ENCODE results near the gene KRT14. TPM values are rescaled to one million over a fixed set of nuclear protein-coding genes. Genes with fewer than 3 reads are reported as not detected.
"Not testable (repeated sequence)": the region's sequence is repeated elsewhere in the genome, so short reads cannot be mapped to it uniquely, and the experiment has no call there.

KRT14 gene
- not detected for total RNA-seq

- H3K36me3 Mint-ChIP-seq (ENCODE audit: low read depth) = no peaks in the 10 kb centered on the region
- H3K4me1 Mint-ChIP-seq = no peaks in the 10 kb centered on the region
- H3K9me3 Mint-ChIP-seq = no peaks in the 10 kb centered on the region
- H3K4me3 Mint-ChIP-seq = no peak within 1 kb of the TSS
- H3K27ac Mint-ChIP-seq = no peak within 1 kb of the TSS
- H3K27me3 Mint-ChIP-seq = peaks cover 14% of the 10 kb centered on the region
- no peak for ATAC-seq (replicated peaks)
These were observed at the start of gene KRT14 for GRCh38 chr17:41586863-41587495. KRT14 (minus strand) TSS chr17:41586895; CDS start chr17:41586834, 61 bp downstream.

GRCh38 chr17:41635121-41636097, 48.7 kb upstream of the KRT14 start:
- Mint-ChIP-seq H3K36me3 (ENCODE audit: low read depth) (no peaks in the 10 kb centered on the region), H3K4me3 (no peak overlapping the region), H3K27ac (no peak overlapping the region), H3K4me1 (no peaks in the 10 kb centered on the region), H3K9me3 (no peaks in the 10 kb centered on the region), H3K27me3 (no peaks in the 10 kb centered on the region)
- ATAC-seq (replicated peaks) = no peak

DNA sequence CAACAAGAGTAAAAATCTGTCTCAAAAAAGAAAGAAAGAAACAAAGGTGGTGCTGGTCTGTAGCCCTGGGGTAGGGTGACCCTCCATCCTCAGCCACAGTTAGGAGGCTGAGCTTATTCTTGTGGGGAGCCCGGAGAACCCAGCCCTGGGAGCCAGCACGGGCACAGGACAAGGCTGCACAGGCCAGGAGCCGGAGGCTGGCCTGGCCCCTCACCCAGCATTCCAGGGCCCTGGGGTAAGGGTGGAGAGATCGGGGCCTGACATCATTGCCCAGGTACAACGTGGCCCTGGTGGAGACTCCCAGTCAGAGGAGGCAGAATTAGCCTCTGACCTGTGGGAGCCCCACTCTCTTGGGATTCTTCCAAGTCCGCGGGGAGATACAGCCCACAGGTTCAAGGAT, 47.9 kb upstream of the KRT14 start:
- no peaks in the 10 kb centered on the region for H3K27me3 Mint-ChIP-seq
- H3K27ac Mint-ChIP-seq = no peak overlapping the region
- H3K4me3 Mint-ChIP-seq = no peak overlapping the region
- no peak for ATAC-seq (replicated peaks)
- no peaks in the 10 kb centered on the region for H3K4me1 Mint-ChIP-seq
- no peaks in the 10 kb centered on the region for H3K36me3 Mint-ChIP-seq (ENCODE audit: low read depth)
- no peaks in the 10 kb centered on the region for H3K9me3 Mint-ChIP-seq

DNA sequence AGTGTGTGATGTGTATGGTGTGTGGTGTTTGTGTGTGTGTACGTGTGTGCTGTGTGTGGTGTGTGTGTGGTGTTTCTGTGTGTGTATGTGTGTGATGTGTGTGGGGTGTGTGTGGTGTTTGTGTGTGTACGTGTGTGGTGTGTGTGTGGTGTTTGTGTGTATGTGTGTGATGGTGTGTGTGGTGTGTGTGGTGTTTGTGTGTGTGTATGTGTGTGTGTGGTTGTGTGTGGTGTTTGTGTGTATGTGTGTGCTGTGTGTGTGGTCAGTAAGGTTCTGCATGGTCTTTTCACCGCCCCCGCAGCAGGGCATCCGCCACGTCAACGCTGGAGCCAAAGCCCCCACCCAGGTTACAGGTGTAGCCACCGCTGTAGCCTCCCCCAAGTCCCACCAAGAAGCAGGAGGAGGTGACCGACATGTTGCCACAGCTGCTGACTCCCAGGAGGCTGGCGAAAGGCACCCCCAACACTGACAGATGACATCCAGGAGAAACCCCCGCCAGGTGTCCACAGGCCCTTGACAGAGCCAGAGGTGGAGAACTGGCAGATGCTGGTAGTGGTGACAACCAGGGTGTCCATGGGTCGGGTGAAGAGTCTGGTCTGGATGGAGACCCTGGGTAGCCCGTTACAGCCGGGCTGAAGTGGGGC, 47.0 kb upstream of the KRT14 start:
- no peak overlapping the region for H3K27ac Mint-ChIP-seq
- no peaks in the 10 kb centered on the region for H3K27me3 Mint-ChIP-seq
- no peak for ATAC-seq (replicated peaks)
- no peak overlapping the region for H3K4me3 Mint-ChIP-seq
- H3K4me1 Mint-ChIP-seq = no peaks in the 10 kb centered on the region
- H3K9me3 Mint-ChIP-seq = no peaks in the 10 kb centered on the region
- no peaks in the 10 kb centered on the region for H3K36me3 Mint-ChIP-seq (ENCODE audit: low read depth)

DNA sequence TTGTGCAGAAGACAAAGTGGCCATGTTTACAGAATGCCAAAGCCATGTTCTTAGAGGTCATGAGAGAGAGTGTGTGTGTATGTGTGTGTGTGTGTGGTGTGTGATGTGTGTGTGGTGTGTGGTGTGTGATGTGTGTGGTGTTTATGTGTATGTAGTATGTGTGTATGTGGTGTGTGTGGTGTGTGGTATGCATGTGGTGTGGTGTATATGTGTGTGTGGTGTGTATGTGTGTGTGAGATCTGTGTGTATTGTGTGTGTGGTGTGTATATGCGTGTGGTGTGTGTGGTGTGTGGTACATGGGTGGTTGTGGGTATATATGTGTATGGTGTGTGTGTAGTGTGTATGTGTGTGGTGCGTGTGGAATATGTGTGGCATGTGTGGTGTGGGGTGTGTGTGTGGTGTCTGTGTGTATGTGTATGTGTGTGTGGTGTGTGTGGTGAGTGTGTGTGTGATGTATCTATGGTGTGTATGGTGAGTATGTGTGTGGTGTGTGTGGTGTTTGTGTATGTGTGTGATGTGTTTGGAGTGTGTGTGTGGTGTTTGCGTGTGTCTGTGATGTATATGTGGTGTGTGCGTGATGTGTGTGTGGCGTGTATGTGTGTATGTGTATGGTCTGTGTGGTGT, 45.9 kb upstream of the KRT14 start:
- ATAC-seq (replicated peaks) = no peak
- no peaks in the 10 kb centered on the region for H3K9me3 Mint-ChIP-seq
- no peak overlapping the region for H3K27ac Mint-ChIP-seq
- no peaks in the 10 kb centered on the region for H3K4me1 Mint-ChIP-seq
- no peaks in the 10 kb centered on the region for H3K36me3 Mint-ChIP-seq (ENCODE audit: low read depth)
- H3K4me3 Mint-ChIP-seq = no peak overlapping the region
- no peaks in the 10 kb centered on the region for H3K27me3 Mint-ChIP-seq

DNA sequence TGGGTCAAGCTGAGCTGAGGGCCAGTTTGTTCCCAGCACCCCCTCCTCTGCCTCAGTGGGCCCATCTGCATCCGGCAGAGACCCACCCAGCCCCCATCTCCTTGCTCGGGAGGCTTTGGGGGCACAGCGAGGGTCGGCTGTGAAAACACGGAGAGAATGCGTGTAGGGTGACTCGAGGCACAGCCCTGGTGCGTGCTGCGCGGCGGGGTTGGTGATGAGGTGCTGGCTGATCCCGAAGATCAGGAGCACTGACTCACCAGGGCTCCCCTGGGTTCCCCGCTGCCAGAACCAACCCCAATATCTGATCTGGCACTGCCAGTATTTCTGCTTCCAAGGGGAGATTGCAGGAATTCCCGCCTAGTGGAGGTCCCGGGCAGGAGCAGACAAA, 45.2 kb upstream of the KRT14 start:
- ATAC-seq (replicated peaks) = no peak
- Mint-ChIP-seq H3K36me3 (ENCODE audit: low read depth) (no peaks in the 10 kb centered on the region), H3K4me1 (no peaks in the 10 kb centered on the region), H3K9me3 (no peaks in the 10 kb centered on the region), H3K27ac (no peak overlapping the region), H3K4me3 (no peak overlapping the region), H3K27me3 (peaks cover 6% of the 10 kb centered on the region)

DNA sequence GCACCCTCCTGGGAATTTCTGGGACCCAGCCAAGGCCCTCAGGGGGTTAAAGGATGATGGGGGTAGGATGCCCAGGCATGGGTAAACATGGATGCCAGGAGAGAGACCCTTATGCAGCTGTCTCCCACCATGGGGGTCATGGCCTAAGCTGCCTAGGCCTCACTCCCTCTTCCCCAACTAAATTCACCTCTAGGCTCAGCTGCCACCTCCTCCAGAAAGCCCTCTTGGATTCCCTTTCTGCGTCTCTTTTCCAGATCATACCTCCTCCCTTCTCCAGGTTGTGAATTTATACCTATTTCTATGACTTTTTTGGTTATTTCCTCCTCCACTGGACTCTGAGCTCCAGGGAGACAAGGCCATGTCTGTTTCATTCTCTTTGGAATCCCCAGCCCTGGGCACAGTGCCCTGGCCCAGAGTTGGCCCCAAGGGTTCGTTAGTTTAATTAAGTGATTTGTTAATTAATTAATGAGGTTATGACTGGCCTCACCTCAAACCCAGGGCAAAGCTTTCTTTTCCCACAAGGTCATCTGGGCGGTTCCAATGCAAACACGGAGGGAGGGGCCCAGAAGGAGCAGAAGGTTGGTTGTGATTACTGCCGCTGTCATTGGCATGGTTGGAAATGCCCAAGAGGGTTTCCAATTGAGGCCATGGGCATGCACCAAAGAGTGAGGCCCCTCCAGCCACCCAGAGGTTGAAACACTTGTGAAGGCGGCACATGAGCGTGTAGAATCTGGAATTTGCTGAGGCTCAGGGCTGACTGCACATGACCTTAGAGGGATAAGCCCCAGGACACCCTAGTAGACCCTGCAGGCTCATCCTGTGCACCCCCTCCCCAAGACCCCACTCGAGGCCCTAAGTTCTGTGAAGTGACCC, 44.6 kb upstream of the KRT14 start:
- Mint-ChIP-seq H3K27me3 (peaks cover 7% of the 10 kb centered on the region), H3K4me1 (no peaks in the 10 kb centered on the region), H3K4me3 (no peak overlapping the region), H3K36me3 (ENCODE audit: low read depth) (no peaks in the 10 kb centered on the region), H3K27ac (no peak overlapping the region), H3K9me3 (no peaks in the 10 kb centered on the region)
- ATAC-seq (replicated peaks) = no peak

GRCh38 chr17:41629826-41630670, 43.4 kb upstream of the KRT14 start:
- no peak overlapping the region for H3K4me3 Mint-ChIP-seq
- no peak overlapping the region for H3K27ac Mint-ChIP-seq
- no peaks in the 10 kb centered on the region for H3K4me1 Mint-ChIP-seq
- H3K9me3 Mint-ChIP-seq = no peaks in the 10 kb centered on the region
- no peaks in the 10 kb centered on the region for H3K36me3 Mint-ChIP-seq (ENCODE audit: low read depth)
- peaks cover 12% of the 10 kb centered on the region for H3K27me3 Mint-ChIP-seq
- ATAC-seq (replicated peaks) = no peak

DNA sequence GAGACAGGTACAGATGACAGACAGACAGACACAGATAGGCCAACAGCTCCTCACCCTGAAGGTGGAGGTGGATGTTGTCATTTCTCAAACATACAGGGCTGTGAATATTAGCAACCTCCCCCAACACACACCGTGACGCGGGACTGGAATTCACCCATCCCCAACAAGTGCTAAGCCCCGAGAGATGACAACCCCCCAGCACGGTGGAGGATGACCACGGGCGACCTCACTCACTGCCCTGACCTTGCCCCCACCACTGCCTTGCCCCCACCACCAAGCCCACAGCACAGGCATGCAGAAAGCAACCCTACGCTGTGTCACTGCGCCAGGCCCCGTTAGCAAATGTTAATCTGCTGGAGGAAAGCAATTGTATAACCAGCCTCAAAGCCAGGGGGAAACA, 42.6 kb upstream of the KRT14 start:
- H3K27ac Mint-ChIP-seq = no peak overlapping the region
- H3K9me3 Mint-ChIP-seq = no peaks in the 10 kb centered on the region
- no peak for ATAC-seq (replicated peaks)
- H3K4me1 Mint-ChIP-seq = no peaks in the 10 kb centered on the region
- H3K36me3 Mint-ChIP-seq (ENCODE audit: low read depth) = no peaks in the 10 kb centered on the region
- H3K27me3 Mint-ChIP-seq = peaks cover 12% of the 10 kb centered on the region
- H3K4me3 Mint-ChIP-seq = no peak overlapping the region

DNA sequence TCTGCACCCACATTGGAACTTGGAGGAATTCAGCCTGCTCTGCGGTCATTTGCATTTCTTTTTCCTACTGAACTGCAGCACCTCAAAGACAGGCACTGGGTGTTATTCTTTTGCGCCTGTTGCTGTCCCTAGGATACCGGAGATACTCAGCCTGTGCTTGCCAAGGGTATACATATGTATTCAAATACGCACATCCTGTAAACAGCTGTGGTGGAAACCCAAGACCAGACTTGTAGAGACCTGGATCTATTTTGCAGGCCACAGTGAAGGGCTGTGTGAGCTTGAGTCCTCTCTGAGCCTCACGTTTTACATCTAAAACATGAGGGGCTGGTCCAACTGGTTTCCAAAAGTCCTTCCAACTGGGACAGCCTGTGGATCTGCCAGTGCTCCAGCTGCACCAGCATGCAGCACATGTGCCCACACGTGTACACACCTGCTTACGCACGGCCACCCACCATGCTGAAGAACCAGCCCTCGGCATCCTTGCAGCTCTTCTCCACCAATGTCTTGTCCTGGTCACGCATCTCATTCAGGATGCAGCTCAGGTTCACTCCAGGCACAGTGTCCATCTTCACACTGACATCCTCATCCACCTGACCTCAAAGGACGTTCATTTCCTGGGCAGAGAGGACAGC, 42.0 kb upstream of the KRT14 start:
- ATAC-seq (replicated peaks) = not testable (repeated sequence)

DNA sequence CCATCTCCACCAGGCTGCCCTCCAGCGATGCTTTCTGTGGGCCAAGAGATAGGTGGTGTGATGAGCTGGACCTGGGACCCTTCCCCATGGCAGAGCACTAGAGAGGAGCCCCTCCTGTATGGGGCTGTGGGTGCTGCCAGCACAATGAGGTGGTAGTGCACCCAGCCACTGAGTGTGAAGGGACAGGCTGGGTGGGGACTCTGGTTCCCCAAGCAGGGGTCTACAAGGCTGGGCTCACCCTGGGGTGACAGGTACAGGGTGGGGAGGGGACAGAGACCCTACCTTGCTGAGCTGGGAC, 41.3 kb upstream of the KRT14 start:
- peaks cover 12% of the 10 kb centered on the region for H3K27me3 Mint-ChIP-seq
- not testable (repeated sequence) for ATAC-seq (replicated peaks); H3K4me3 Mint-ChIP-seq; H3K4me1 Mint-ChIP-seq; H3K27ac Mint-ChIP-seq; H3K36me3 Mint-ChIP-seq (ENCODE audit: low read depth); H3K9me3 Mint-ChIP-seq

More for the DNA sequence above, 42.0 kb upstream of the KRT14 start:
- H3K27ac Mint-ChIP-seq; H3K4me3 Mint-ChIP-seq; H3K9me3 Mint-ChIP-seq; H3K4me1 Mint-ChIP-seq; H3K36me3 Mint-ChIP-seq (ENCODE audit: low read depth): not testable (repeated sequence)
- peaks cover 12% of the 10 kb centered on the region for H3K27me3 Mint-ChIP-seq

GRCh38 chr17:41627316-41628072, 40.8 kb upstream of the KRT14 start:
- no peak overlapping the region for H3K27ac Mint-ChIP-seq
- no peak for ATAC-seq (replicated peaks)
- no peaks in the 10 kb centered on the region for H3K36me3 Mint-ChIP-seq (ENCODE audit: low read depth)
- no peaks in the 10 kb centered on the region for H3K4me1 Mint-ChIP-seq
- no peaks in the 10 kb centered on the region for H3K9me3 Mint-ChIP-seq
- H3K4me3 Mint-ChIP-seq = no peak overlapping the region
- peaks cover 12% of the 10 kb centered on the region for H3K27me3 Mint-ChIP-seq
